Measurements from ENCODE around the gene EPOP. TPM values are rescaled to one million over a fixed set of nuclear protein-coding genes. Genes with fewer than 3 reads are reported as not detected.

The EPOP gene
- total RNA-seq, 2 donors from 2014 or later = 3.2 to 5.0 TPM

DNA sequence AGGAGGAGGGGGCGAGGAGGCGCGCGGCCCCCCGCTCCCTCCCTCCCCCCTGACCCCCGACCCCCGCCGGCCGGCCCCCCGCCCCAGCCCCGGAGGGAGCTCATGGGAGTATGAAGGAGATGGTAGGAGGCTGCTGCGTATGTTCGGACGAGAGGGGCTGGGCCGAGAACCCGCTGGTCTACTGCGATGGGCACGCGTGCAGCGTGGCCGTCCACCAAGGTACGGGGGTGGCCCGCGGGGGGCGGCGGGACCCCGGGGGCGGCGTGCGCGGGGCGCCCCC lies 30.7 kb upstream of the EPOP start:
- H3K4me3 Mint-ChIP-seq = peak overlapping the region; percentile 83
- DNase-seq = no peak
- no peak overlapping the region for H3K27ac Mint-ChIP-seq
- peaks cover 8% of the 10 kb centered on the region for H3K4me1 ChIP-seq (ENCODE audit: control insufficient read depth, insufficient read depth, low read length)
- 0% methylated on average over 21 of the region's 32 CpGs; no CpG with 5 or more reads in 1 of the 2 experiments for WGBS, 2 experiments (ENCODE audit: insufficient coverage in 1 of 2, insufficient read length in 1 of 2)
- H3K4me3 ChIP-seq (ENCODE audit: low read length) = peak overlapping the region; percentile 91
- peaks cover 27% of the 10 kb centered on the region for H3K36me3 Mint-ChIP-seq (ENCODE audit: low read depth)
- peaks cover 48% of the 10 kb centered on the region for H3K4me1 Mint-ChIP-seq
- peaks cover 36% of the 10 kb centered on the region for H3K27me3 Mint-ChIP-seq (ENCODE audit: insufficient read depth)
- no peaks in the 10 kb centered on the region for H3K9me3 Mint-ChIP-seq
- peaks cover 31% of the 10 kb centered on the region for H3K36me3 ChIP-seq (ENCODE audit: control insufficient read depth, insufficient read depth, low read length)
- no peak overlapping the region for H3K9ac ChIP-seq (ENCODE audit: extremely low read depth, low read length, poor library complexity, severe bottlenecking)
- TF ChIP-seq CTCF (conservative IDR thresholded peaks at IDR 0.05) = no peak
- H3K27me3 ChIP-seq (ENCODE audit: control insufficient read depth, insufficient read depth, low read length, poor library complexity, severe bottlenecking) = peaks cover 16% of the 10 kb centered on the region
- no peaks in the 10 kb centered on the region for H3K9me3 ChIP-seq (ENCODE audit: control insufficient read depth, low read length)
- no peak overlapping the region for H3K27ac ChIP-seq (ENCODE audit: low read depth, low read length)

DNA sequence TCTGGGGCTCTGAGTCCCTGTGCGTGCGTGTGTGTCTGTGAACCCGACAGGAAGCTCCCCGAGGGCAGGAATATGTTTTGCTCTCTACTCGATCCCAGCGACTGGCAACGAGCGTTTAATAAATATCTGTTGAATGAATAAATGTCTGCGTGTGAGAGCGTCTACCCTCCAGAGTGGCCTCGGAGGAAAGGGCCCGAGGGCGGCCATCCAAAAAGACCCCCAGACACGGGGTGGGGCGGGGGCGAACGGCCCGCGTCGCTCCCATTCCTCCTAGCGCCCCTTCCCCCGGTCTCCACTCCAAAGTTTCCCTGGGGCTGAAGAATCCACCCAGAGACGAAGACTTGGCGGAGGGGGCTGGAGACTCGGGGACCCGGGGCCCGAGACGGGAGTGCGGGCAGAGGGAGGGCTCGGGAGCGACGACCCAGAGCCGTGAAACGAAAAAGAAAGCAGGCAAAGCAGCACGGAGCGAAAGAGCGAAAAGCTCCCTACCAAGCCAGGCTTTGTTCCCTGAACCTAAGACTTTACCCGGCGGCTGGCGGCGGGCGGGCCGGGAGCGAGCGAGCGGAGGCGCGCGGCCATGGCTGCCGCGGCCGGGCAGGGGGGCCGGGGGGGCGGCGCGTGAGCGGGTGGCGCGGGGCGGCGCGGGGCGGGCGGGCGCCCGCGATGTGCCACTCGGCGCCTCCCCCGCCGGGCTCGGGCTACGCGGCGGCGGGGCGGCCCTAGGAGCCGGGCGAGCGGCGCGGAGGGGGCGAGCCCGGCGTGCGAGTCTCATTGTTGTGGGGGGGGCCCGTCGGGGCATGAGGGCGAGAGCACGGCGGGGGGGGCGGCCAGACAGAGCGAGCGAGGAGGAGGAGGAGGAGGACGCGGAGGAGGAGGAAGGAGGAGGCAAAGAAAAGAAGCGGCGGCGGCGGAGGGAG lies 30.1 kb upstream of the EPOP start, which contains the start of gene MLLT6:
Gene MLLT6, plus strand, starts transcription at position 668 of the 917 bp plus-strand sequence. CDS start 360 bp downstream, outside the sequence.
- DNase-seq = peak; percentile 92
- Histone ChIP-seq H3K27ac (ENCODE audit: low read depth, low read length) (peak within 1 kb of the TSS; percentile 87), H3K9ac (ENCODE audit: extremely low read depth, low read length, poor library complexity, severe bottlenecking) (peak within 1 kb of the TSS; percentile 80), H3K27me3 (ENCODE audit: control insufficient read depth, insufficient read depth, low read length, poor library complexity, severe bottlenecking) (peaks cover 16% of the 10 kb centered on the region), H3K36me3 (ENCODE audit: control insufficient read depth, insufficient read depth, low read length) (peaks cover 25% of the 10 kb centered on the region), H3K4me1 (ENCODE audit: control insufficient read depth, insufficient read depth, low read length) (peaks cover 2% of the 10 kb centered on the region), H3K9me3 (ENCODE audit: control insufficient read depth, low read length) (no peaks in the 10 kb centered on the region), H3K4me3 (ENCODE audit: low read length) (peak within 1 kb of the TSS; percentile 95)
- WGBS, 2 experiments (ENCODE audit: insufficient coverage in 1 of 2, insufficient read length in 1 of 2) = 0 to 2% methylated on average over 13 to 84 of the region's 100 CpGs
- Mint-ChIP-seq H3K9me3 (no peaks in the 10 kb centered on the region), H3K4me1 (peaks cover 46% of the 10 kb centered on the region), H3K36me3 (ENCODE audit: low read depth) (peaks cover 21% of the 10 kb centered on the region), H3K27me3 (ENCODE audit: insufficient read depth) (peaks cover 42% of the 10 kb centered on the region), H3K4me3 (peak within 1 kb of the TSS; percentile 83), H3K27ac (peak within 1 kb of the TSS; percentile 92)
- TF ChIP-seq CTCF (conservative IDR thresholded peaks at IDR 0.05) = no peak

GRCh38 chr17:38703742-38704605 lies 29.2 kb upstream of the EPOP start:
- Mint-ChIP-seq H3K36me3 (ENCODE audit: low read depth) (peaks cover 14% of the 10 kb centered on the region), H3K27ac (peak overlapping the region; percentile 92), H3K4me1 (peaks cover 40% of the 10 kb centered on the region), H3K9me3 (no peaks in the 10 kb centered on the region), H3K27me3 (ENCODE audit: insufficient read depth) (peaks cover 50% of the 10 kb centered on the region), H3K4me3 (peak overlapping the region; percentile 83)
- H3K4me3 ChIP-seq (ENCODE audit: low read length) = peak overlapping the region; percentile 95
- H3K27me3 ChIP-seq (ENCODE audit: control insufficient read depth, insufficient read depth, low read length, poor library complexity, severe bottlenecking) = peaks cover 16% of the 10 kb centered on the region
- H3K36me3 ChIP-seq (ENCODE audit: control insufficient read depth, insufficient read depth, low read length) = peaks cover 16% of the 10 kb centered on the region
- H3K9ac ChIP-seq (ENCODE audit: extremely low read depth, low read length, poor library complexity, severe bottlenecking) = peak overlapping the region; percentile 80
- H3K27ac ChIP-seq (ENCODE audit: low read depth, low read length) = no peak overlapping the region
- peak; percentile 100 for DNase-seq
- H3K4me1 ChIP-seq (ENCODE audit: control insufficient read depth, insufficient read depth, low read length) = no peaks in the 10 kb centered on the region
- no peaks in the 10 kb centered on the region for H3K9me3 ChIP-seq (ENCODE audit: control insufficient read depth, low read length)
- 0 to 1% methylated on average over 20 to 48 of the region's 50 CpGs for WGBS, 2 experiments (ENCODE audit: insufficient coverage in 1 of 2, insufficient read length in 1 of 2)
- TF ChIP-seq CTCF (conservative IDR thresholded peaks at IDR 0.05) = no peak

Data from endodermal cell (in vitro differentiated cells).